HG03135 (cell line): Measurements from ENCODE around the gene SNRPD3.

Experiments
- ATAC-seq: cut with Tn5 transposase; IDR thresholded peaks from one replicate; pipeline ENCODE4 v1.9.1; 2021; ENCODE audit warnings: mild to moderate bottlenecking, moderate library complexity; ENCODE audit not compliant: unreplicated experiment

SNRPD3 gene

DNA sequence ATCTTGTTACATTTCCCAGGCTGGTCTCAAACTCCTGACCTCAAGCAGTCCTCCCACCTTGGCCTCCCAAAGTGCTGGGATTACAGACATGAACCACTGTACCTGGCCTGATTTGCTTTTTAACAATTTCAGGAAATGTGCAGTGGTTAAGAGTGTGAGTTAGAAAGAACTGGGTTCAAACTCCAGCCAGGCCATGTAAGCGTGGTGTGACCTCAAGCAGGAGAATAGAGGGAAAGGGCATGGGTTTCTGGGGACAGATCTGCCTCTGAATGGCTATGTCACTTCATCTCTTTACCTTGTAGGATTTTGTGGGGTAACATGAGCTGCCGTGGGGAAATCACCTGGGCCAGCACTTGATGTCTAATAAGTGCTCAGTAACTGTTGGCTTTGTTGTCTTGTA lies 9.3 kb downstream of the SNRPD3 start:
- no peak for ATAC-seq

- ATAC-seq = no peak
These were observed 11.2 kb downstream of the SNRPD3 start for GRCh38 chr22:24566899-24567511.

GRCh38 chr22:24567668-24568067 lies 11.9 kb downstream of the SNRPD3 start:
- ATAC-seq = no peak

GRCh38 chr22:24571266-24571665 lies 15.5 kb downstream of the SNRPD3 start:
- ATAC-seq = no peak

DNA sequence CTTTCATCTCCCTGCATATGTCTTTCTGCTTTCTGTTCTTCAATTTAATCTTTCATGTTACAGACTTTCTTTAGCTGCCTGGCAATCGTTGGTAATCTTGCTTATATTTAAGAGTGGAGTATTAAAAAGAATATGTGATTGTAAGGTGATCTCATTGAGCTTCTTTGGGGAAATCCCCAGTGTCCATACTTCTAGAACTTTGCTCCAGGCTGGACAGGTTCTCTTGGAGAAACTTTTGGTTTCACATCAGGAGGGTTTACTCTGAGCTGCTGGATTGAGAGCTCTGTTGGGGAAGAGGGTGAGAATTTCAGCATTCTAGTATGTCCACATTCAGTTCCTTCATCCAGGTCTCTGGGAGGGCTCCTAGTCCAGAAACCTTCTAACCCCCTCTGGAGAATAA lies 21.0 kb downstream of the SNRPD3 start:
- ATAC-seq = no peak

- ATAC-seq = no peak
These were observed 22.8 kb downstream of the SNRPD3 start for GRCh38 chr22:24578355-24579257.

DNA sequence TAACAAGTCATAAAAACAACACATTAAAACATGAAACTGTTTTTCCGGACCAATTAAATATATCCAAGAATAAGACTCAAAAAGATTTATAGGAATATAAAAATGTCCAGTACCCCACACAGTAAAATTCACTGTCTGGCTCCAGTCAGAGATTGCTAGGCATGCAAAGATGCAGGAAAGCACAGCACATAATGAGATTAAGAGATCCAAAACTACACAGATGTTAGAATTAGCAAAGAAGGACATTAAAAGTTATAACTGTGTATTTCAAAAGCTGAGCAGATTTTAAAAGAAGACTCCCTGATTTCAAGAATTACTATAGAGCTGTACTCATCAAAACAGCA lies 23.4 kb downstream of the SNRPD3 start:
- ATAC-seq = no peak

GRCh38 chr22:24580276-24580675 lies 24.5 kb downstream of the SNRPD3 start:
- ATAC-seq = no peak

GRCh38 chr22:24582056-24582814 lies 26.4 kb downstream of the SNRPD3 start:
- no peak for ATAC-seq

DNA sequence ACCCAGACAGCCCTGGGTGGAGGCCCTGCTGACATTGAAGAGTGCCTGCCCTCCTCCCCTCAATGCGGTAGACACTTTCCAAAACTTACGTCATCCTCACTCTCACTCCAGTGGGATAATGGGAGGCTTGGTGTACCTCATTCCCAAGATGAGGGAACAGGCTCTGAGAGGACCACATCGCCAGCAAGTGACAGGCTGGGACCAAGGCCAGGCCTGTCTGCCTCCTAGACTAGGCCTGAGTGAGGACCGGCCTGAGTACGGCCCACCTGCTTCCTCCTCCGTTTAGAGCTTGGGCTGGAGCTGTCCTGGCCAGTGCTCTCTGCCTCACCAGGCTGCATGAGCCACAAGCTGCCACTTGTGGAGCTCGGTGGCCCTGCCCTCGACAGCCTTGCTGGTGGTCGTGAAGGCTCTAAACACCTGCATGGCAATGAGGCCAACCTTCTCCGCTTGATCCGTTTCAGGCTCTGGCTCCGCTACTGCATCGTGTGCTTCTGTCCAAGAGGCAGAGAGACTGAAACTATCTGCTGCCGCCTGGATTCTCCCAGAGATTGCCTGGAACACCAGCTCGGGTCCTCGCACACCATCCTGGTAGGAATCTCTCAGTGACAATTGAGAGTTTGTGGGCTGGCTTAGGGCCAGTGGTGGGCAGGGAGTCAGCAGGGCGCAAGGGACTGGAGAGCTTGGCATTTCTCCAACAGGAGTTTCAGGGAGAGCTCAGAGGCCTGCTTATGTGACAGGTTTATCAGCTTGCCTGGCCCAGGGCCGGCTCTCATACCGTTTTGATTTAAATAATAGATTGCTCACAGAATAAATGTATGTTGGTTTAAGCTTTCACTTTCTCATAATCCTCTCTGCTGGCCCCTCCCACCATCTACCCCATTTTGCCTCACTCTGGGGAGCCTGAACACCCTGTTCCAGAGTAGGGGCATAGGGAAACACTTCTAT lies 27.7 kb downstream of the SNRPD3 start:
- no peak for ATAC-seq

GRCh38 chr22:24584166-24584790 lies 28.5 kb downstream of the SNRPD3 start:
- ATAC-seq = no peak

DNA sequence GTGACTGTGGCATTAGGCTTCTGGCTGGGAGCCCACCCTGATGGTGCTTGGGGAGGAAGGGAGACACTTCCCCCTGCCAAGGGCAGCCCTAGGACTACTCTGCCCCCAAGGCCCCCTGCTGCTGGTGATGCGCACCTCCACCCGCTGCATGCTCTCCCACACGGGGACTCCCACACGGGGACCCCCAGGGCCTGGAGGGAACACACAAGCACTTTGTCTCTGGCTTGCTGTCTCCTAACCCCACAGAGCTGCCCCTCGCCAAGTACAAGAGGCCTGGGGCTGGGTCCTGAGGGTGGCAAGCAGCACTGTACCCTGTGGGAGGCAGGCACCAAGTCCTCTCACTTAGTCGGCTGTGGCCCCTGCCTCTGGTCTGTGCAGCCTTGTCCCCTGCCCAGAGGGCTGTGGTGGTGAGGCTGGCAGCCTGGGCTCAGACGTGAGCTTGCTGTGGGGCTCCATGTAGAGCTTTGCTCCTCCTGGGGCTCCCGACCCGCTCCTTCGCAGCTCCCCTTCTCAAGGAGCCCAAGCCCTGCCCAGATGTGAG lies 29.1 kb downstream of the SNRPD3 start:
- ATAC-seq = no peak

DNA sequence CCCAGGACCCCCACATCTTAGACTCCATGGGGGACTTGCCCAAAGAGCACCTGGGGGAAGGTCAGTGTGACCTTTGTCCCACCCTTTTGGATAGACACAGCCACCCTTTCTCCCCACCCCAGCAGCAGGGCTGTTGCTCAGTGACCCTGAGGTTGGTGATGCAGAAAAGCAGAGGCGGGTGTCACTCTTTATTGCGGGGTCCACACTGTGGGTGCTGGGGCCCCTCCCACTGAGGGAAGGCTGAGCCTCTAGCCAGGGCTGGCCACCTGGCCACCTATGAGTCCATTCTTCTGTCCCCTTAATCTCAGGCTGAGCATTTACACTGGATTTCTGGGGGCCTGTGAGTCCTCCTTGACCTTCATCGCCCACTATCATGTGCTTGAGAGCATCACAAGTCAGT lies 29.7 kb downstream of the SNRPD3 start:
- ATAC-seq = no peak

DNA sequence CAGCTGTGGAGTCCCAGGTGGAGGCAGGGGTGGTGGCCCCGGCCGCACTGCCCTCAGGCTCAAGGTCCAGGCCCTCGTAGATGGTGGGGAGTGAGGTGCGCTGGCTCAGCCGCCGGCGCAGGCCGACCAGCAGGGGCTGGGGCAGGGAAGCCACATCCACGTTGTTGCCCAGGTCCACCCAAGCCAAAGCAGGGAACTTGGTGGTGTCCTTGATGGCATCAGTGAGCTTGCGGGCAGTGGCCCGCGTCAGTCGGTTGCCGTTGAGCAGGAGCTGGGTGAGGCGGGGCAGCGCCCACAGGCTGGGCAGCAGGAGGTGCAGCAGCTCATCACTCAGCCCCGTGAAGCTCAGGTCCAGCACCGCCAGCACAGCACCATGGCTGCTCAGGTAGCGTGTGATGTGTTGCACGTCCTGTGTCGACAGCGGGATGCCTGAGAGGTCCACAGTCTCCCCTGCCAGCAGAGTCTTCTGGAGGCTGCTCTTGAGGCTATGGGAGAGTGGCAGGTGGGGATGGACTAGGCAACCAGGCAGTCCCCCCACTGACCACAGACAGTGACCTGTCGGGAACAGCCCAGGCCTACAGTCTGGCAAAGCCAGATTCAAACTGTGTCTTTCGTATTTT lies 30.2 kb downstream of the SNRPD3 start:
- ATAC-seq = no peak

- ATAC-seq = no peak
These were observed 31.5 kb downstream of the SNRPD3 start for GRCh38 chr22:24587251-24587650.

DNA sequence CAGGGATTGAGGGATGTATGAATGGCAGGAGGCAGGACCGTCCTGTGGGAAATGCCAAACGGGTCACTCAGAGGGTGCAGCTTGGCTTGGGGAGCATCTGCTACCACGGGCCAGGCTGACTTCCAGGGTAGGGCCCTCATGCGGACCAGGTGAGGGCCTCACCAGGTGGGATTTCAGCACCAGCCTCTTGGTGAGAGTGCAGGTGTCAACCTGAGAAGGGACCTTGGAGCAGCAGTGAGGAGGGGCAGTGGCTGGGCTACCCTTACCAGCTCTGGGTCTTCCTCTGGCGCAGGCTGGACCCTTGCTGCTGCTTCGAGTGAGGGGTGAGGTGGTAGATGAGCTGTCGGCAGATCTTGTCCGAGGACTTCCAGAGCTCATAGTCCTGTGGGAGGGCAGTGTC lies 32.1 kb downstream of the SNRPD3 start:
- no peak for ATAC-seq

DNA sequence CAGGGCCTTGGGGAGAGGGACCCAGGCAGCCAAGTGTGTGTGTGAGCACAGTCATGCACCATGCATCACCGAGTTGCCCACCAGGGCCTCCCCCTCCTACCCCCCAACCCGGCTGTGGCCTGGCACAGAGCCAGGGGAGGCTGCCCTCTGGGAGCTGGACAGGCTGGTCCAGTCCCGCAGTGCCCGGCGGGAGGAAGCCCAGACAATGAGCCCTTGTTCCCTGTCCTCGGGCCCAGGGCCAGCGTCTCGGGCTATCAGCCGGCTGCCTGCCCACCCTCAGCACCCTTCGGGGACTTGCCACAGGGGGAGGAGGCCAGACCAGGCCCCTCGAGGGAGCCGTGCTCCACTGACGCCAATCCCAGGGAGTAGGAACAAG lies 32.6 kb downstream of the SNRPD3 start:
- ATAC-seq = no peak

DNA sequence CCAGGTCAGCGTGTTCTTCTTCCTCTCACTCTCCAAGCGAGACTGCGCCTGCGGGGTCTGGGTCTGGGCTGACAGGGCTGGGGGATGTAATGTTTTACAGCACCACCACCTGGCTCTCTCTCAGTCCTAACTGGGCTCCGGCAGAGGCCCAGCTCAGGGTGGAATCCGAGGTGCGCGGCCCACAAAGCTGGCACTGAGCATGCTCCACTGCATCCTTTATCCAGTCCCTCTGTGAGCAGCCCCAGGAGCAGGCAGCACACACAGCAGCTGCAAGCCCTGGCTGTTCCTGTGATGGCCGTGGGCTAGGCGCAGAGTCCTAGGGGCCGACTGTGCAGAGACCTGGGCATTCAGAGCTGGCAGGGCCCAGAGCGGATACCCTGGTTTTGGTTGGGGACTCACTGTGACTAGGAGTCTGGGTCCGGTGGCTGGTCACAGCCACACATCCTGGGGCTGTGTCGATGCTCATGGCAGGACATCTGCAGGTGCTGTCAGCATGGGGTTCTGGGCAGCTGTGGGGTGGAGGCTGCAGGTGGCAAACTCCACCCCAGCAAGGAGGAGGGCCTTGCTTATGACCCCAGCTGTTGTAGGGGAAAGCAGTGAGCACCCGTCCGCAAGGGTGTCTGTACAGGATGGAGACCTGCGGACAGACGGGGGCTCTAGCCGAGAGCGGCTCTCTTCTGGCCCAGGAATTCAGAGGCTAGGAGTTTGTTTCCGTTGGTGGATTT lies 33.1 kb downstream of the SNRPD3 start:
- ATAC-seq = no peak

DNA sequence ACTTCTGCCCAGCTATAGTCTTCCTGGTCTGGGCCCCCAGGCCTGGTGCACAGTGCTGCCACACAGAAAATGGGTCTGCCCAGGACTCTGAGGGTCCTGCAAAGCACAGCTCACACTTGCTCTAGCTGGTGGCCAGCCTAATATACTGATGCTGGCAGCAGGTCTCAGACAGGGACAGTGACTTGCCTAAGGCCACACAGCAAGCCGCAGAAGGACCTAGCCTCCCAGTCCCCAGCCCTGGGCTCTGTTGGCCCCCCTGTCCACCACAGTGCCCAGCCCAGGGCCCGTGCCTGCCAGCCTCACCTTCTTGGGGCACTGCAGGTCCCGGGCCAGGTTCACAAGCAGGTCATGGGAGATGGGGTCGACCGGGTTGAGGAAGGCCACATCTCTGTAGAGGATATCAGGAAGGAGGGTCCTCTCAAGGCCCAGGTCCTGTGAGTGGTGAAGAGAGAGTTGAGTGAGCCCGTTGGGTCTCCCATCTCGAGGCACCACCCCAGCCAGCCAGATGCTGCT lies 33.8 kb downstream of the SNRPD3 start:
- no peak for ATAC-seq
